ENCODE results near the gene LAMTOR1. TPM values are rescaled to one million over a fixed set of nuclear protein-coding genes. Genes with fewer than 3 reads are reported as not detected.
A peak's percentile ranks its signal among the peaks of the same experiment; 100 is the strongest.

The LAMTOR1 gene
- total RNA-seq, 1 donor from 2014 or later = 96.0 TPM

GRCh38 chr11:72116019-72116755 lies 13.1 kb upstream of the LAMTOR1 start:
- H3K4me1 ChIP-seq = peaks cover 11% of the 10 kb centered on the region
- DNase-seq (no peak), ATAC-seq (no peak)
- H3K27ac ChIP-seq = no peak overlapping the region
- intact Hi-C loops (cut with DNase I) = no loop called here
- H3K36me3 ChIP-seq = no peaks in the 10 kb centered on the region
- no peaks in the 10 kb centered on the region for H3K9me3 ChIP-seq
- no peaks in the 10 kb centered on the region for H3K27me3 ChIP-seq (ENCODE audit: low read depth)
- H3K4me3 ChIP-seq = no peak overlapping the region
- TF ChIP-seq CTCF (IDR thresholded peaks at IDR 0.05) = no peak

GRCh38 chr11:72114570-72114969 lies 11.5 kb upstream of the LAMTOR1 start:
- Histone ChIP-seq H3K9me3 (no peaks in the 10 kb centered on the region), H3K4me3 (no peak overlapping the region), H3K36me3 (peaks cover 10% of the 10 kb centered on the region), H3K4me1 (peaks cover 15% of the 10 kb centered on the region), H3K27me3 (ENCODE audit: low read depth) (no peaks in the 10 kb centered on the region), H3K27ac (no peak overlapping the region)
- TF ChIP-seq CTCF (IDR thresholded peaks at IDR 0.05) = no peak
- intact Hi-C loops (cut with DNase I) = no loop called here
- DNase-seq = no peak
- ATAC-seq = no peak

- peaks cover 15% of the 10 kb centered on the region for H3K4me1 ChIP-seq
- intact Hi-C loops (cut with DNase I) = no loop called here
- H3K27me3 ChIP-seq (ENCODE audit: low read depth) = no peaks in the 10 kb centered on the region
- no peaks in the 10 kb centered on the region for H3K9me3 ChIP-seq
- H3K4me3 ChIP-seq = peak overlapping the region; percentile 65
- no peak for ATAC-seq
- H3K27ac ChIP-seq = peak overlapping the region; percentile 97
- H3K36me3 ChIP-seq = peaks cover 20% of the 10 kb centered on the region
- DNase-seq = no peak
- TF ChIP-seq CTCF (IDR thresholded peaks at IDR 0.05) = no peak
These were observed 10.1 kb upstream of the LAMTOR1 start for GRCh38 chr11:72112978-72113808.

- H3K36me3 ChIP-seq = peaks cover 24% of the 10 kb centered on the region
- peak within 1 kb of the TSS; percentile 97 for H3K27ac ChIP-seq
- peak within 1 kb of the TSS; percentile 65 for H3K4me3 ChIP-seq
- DNase-seq (peak; percentile 99), ATAC-seq (peak; percentile 96 to 97)
- intact Hi-C loops (cut with DNase I) = no loop called here
- H3K4me1 ChIP-seq = peaks cover 15% of the 10 kb centered on the region
- no peak for TF ChIP-seq CTCF (IDR thresholded peaks at IDR 0.05)
- H3K9me3 ChIP-seq = no peaks in the 10 kb centered on the region
- no peaks in the 10 kb centered on the region for H3K27me3 ChIP-seq (ENCODE audit: low read depth)
These were observed 9.3 kb upstream of the LAMTOR1 start, which contains the start of gene ANAPC15 for GRCh38 chr11:72112143-72112977. ANAPC15 (minus strand) TSS chr11:72112695; CDS start chr11:72111276, 1,419 bp downstream.
